ENCODE results near the gene RANBP3L. TPM values are rescaled to one million over a fixed set of nuclear protein-coding genes. Genes with fewer than 3 reads are reported as not detected.

The RANBP3L gene
- total RNA-seq, 2 experiments from 2014 or later, result not detected

DNA sequence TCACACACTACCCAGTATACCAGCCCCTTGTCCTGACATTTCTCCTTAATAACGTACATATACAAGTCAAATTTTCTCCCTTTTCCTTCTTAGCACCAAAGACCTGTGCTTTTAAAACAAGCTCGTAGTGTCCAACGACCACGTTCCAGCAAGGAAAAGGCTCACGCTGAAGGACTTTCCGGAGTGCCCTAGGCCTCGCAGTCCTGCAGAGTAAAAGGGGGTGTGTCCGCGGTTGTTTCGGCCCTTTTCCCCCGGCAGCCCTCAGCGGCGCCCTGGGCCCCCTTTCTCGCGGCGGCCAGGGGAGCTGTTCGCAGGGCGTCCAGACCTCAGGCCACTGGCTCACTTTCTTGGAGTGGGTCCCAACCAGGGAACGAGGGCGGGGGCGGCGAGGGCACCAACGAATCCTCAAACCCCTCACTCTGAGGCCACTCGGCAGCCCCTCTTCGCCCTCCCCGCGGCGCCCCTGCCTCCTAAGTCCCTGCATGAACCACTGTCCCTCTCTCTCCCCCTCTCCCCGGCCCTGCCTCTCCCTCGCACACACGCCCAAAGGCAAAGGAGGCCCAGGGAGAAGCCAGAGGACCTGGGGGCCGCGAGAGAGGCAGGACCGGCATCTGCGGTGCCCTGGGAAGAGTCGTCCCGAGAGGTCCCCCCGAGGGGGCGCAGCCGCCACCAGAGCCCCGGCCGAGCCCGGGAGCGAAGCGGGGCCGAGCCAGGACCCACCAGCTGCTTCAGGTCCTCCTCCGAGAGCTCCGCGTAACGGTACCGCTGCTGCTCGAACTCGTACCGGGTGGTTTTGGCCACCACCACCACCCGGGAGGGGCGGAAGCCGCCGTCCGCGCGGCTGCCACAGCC is 60.7 kb downstream of the RANBP3L start:
- ATAC-seq (peak; percentile 11), DNase-seq (peak; percentile 37)
- Mint-ChIP-seq H3K27me3 (ENCODE audit: low read depth) (no peaks in the 10 kb centered on the region), H3K27ac (peak overlapping the region; percentile 72), H3K4me3 (peak overlapping the region; percentile 76), H3K4me1 (ENCODE audit: low read depth) (peaks cover 31% of the 10 kb centered on the region), H3K36me3 (ENCODE audit: low read depth) (no peaks in the 10 kb centered on the region), H3K9me3 (ENCODE audit: insufficient read depth) (no peaks in the 10 kb centered on the region)
- POLR2A ChIA-PET, result interaction anchor here (1.0 to 2.7 kb wide), 3 partner anchors 25 to 637 kb away, joined by 3 to 27 read pairs (median 3); partner anchors contain the start of genes LMBRD2 and SKP2
- CTCF ChIA-PET, result interaction anchor here (0.7 to 3.0 kb wide), 25 partner anchors 10 to 455 kb away, joined by 3 to 18 read pairs (median 4); partner anchors contain the start of genes LMBRD2, RANBP3L and SKP2

DNA sequence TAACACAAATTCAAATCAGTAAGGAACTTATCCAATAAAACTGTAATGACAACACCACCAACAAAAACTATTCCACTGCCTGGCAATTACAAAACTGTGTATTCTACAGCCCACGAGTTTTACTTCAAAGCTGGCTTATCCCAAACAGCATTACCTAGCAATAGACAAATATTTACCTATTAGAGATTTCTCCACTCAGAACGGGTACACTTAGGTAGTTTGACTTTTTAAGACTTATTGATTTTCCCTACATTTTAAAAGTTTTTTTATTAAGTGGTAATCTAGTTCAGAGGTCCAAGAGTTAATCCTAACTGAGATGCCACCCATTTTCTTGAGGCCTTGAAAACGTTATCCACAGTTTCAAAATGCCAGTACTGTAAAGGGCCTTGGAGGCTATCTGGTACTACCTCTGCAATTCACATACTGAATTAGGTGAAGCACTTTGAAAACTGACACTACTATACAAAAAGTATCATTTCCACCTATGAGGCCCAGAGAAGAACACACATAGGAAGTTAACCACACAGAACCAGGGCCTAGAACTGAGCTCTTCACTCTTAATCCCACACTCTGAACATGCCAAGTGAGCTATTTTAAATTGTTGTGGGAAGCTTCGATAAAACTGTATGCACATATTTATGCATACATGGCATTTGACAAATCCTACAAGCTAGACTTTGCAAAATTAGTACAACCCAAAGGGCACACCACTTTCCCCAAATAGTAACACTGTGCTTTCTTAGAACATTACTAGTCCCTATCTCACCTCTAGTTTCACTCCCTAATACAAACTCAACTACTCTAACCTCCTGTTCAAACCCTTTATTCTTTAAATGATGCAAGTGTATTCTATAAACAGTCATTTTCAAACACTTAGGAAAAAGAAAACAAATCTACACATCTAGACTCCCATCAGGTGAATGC is 62.1 kb downstream of the RANBP3L start:
- DNase-seq (no peak), ATAC-seq (no peak)
- no peaks in the 10 kb centered on the region for H3K9me3 Mint-ChIP-seq (ENCODE audit: insufficient read depth)
- CTCF ChIA-PET, result interaction anchor here (0.7 to 0.8 kb wide), 2 partner anchors 11 to 161 kb away, joined by 3 read pairs; no protein-coding TSS in a partner anchor
- H3K36me3 Mint-ChIP-seq (ENCODE audit: low read depth), result no peaks in the 10 kb centered on the region
- no peak overlapping the region for H3K27ac Mint-ChIP-seq
- no peaks in the 10 kb centered on the region for H3K27me3 Mint-ChIP-seq (ENCODE audit: low read depth)
- H3K4me3 Mint-ChIP-seq, result no peak overlapping the region
- POLR2A ChIA-PET, result no interaction called here
- peaks cover 31% of the 10 kb centered on the region for H3K4me1 Mint-ChIP-seq (ENCODE audit: low read depth)

DNA sequence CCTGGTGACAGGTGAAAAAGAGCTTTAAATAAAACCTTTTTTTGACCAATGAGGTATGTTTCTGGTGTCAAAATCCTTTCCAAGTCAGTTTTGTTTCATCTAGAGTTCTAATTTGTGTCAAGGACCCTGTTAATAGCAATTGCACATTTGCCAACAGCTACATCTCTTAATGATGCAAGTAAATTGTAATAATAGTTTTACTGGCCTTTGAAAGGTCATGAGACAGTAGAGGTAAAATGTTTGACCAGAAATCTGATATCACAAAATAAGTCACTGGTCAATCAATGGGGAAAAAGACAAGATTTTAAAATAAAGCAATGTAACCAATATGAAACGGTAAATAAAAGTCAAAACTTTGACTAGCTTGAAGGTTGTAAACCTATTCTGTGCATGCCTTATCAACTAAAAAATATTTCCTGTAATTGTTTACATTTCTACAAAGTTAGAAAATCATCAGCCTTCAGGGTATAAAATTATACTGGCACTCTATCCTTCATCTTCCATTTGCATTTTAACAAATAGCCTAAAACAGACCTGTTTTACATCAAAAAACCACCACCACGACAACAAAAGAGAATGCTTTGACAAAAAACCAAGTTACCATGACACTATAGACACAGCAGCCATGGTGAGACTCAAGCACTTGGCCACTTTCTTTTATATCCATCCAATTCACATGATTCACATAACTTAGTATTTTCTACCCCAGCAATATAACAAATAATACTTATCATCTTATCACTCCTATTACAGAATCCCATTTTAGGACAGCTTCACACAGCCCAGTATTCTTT is 63.0 kb downstream of the RANBP3L start:
- Mint-ChIP-seq H3K36me3 (ENCODE audit: low read depth) (no peaks in the 10 kb centered on the region), H3K4me3 (no peak overlapping the region), H3K27ac (no peak overlapping the region), H3K27me3 (ENCODE audit: low read depth) (no peaks in the 10 kb centered on the region), H3K4me1 (ENCODE audit: low read depth) (peaks cover 28% of the 10 kb centered on the region), H3K9me3 (ENCODE audit: insufficient read depth) (no peaks in the 10 kb centered on the region)
- ATAC-seq, result no peak
- CTCF ChIA-PET, result interaction anchor here (1.0 to 1.3 kb wide), 2 partner anchors 19 to 160 kb away, joined by 3 read pairs; no protein-coding TSS in a partner anchor
- POLR2A ChIA-PET, result interaction anchor here (2.0 kb wide), 1 partner anchor 87 kb away, joined by 4 read pairs; the partner anchor contains the start of genes LMBRD2 and SKP2
- DNase-seq, result no peak

DNA sequence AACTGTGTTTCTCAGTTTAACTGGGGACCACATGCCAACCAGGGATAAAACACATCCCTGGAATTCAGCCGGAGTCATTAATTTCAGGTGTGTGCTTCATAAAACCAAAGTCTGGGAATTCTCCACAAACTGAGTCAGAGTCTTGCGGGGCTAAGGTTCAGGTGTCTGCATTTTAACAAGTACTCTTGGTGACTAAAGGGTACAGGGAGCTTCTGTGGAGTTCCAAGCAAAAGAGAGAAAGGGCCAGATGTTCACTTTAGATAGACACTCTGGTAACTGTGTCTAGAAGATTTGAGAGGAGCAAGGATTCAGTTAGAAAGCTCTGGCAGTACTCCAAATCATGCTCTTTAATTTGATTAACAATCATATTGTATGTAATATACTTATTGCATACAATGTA is 64.0 kb downstream of the RANBP3L start:
- no peak for ATAC-seq
- ChIA-PET CTCF (interaction anchor here (1.0 to 1.3 kb wide), 2 partner anchors 18 to 159 kb away, joined by 3 read pairs; no protein-coding TSS in a partner anchor), POLR2A (interaction anchor here (0.7 to 2.0 kb wide), 2 partner anchors 86 to 273 kb away, joined by 3 to 4 read pairs; partner anchors contain the start of genes LMBRD2 and SKP2)
- Mint-ChIP-seq H3K36me3 (ENCODE audit: low read depth) (no peaks in the 10 kb centered on the region), H3K27me3 (ENCODE audit: low read depth) (no peaks in the 10 kb centered on the region), H3K4me3 (no peak overlapping the region), H3K9me3 (ENCODE audit: insufficient read depth) (no peaks in the 10 kb centered on the region), H3K4me1 (ENCODE audit: low read depth) (peaks cover 18% of the 10 kb centered on the region), H3K27ac (no peak overlapping the region)
- DNase-seq, result no peak

DNA sequence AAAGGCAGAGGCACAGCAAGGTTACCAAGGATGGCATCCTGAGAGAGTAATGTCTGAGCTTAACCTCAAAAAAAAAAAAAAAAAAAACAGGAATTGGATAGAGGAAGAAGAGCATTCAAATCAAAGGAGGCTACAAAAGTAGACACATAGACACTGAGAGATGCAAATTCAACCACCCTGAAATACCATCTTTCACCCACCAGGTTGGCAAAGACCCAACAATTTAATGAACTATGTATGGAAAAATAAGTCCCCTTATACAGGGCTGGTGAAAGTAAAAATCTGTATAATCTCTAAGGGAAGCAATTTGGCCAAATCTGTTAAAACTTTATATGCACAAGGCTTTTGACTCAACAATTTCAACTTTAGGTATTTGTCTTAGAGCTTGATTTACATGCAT is 64.9 kb downstream of the RANBP3L start:
- Mint-ChIP-seq H3K4me1 (ENCODE audit: low read depth) (peaks cover 15% of the 10 kb centered on the region), H3K27me3 (ENCODE audit: low read depth) (no peaks in the 10 kb centered on the region), H3K27ac (no peak overlapping the region), H3K9me3 (ENCODE audit: insufficient read depth) (no peaks in the 10 kb centered on the region), H3K4me3 (no peak overlapping the region), H3K36me3 (ENCODE audit: low read depth) (no peaks in the 10 kb centered on the region)
- POLR2A ChIA-PET, result interaction anchor here (0.5 to 2.0 kb wide), 2 partner anchors 9 to 85 kb away, joined by 4 to 5 read pairs; partner anchors contain the start of genes LMBRD2 and SKP2
- ATAC-seq, result no peak
- no peak for DNase-seq
- CTCF ChIA-PET, result interaction anchor here (0.9 to 1.2 kb wide), 3 partner anchors 10 to 1134 kb away, joined by 3 to 5 read pairs (median 3); partner anchors contain the start of gene NUP155

DNA sequence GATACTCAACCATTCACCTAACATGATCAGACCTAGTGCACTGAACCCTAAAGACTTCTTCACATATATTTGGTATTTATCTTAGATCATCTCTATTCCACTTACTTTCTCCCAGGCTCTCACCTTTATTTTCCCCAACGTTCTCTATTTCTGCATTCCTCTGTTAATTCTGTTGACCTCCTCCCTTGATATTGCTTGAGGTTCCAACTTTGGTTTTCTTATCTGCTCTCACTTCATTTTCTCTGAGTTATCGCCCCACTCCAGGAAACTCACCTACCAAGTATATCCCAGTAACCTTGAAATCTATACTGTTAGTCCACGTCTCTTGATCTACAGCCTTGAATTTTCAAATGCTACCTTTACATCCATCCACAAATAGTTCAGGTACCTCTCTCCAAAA is 69.2 kb downstream of the RANBP3L start:
- H3K27me3 Mint-ChIP-seq (ENCODE audit: low read depth), result no peaks in the 10 kb centered on the region
- POLR2A ChIA-PET, result no interaction called here
- DNase-seq (no peak), ATAC-seq (no peak)
- no peak overlapping the region for H3K4me3 Mint-ChIP-seq
- CTCF ChIA-PET, result interaction anchor here (1.2 kb wide), 1 partner anchor 10 kb away, joined by 4 read pairs; no protein-coding TSS in a partner anchor
- no peaks in the 10 kb centered on the region for H3K36me3 Mint-ChIP-seq (ENCODE audit: low read depth)
- H3K9me3 Mint-ChIP-seq (ENCODE audit: insufficient read depth), result no peaks in the 10 kb centered on the region
- peaks cover 2% of the 10 kb centered on the region for H3K4me1 Mint-ChIP-seq (ENCODE audit: low read depth)
- H3K27ac Mint-ChIP-seq, result no peak overlapping the region

DNA sequence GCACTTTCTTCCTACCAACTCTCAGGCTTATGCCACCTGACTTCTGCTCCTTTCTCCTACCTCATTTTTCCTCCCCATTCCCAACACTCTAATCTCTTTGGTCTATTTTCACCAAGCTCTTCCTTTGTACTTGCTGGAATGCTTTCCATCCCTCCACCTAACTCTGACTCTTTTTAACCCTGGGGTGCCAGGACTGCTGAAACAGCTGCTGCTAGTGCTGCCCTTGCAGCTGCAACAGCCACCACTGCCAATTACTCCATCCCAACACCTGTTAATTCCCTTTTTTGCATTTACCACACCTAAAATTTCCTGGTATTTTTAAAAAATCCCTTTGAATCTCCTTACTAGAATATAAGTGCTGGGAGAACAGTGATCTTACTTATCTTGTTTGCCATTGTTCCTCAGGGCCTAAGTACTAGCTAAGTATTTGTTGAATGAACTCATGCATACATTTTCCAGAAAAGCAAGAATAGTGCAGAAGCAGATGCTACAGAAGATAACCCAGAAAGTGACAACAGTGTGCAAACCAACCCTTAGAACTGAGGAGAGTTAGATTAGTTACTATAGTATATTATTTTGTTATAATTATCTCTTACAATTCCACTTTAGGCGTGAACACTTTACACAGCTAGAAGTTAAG is 71.4 kb downstream of the RANBP3L start:
- ChIA-PET CTCF (interaction anchor here (1.2 to 1.6 kb wide), 2 partner anchors 11 to 151 kb away, joined by 4 to 9 read pairs; partner anchors contain the start of gene NADK2), POLR2A (no interaction called here)
- H3K9me3 Mint-ChIP-seq (ENCODE audit: insufficient read depth), result no peaks in the 10 kb centered on the region
- no peak overlapping the region for H3K4me3 Mint-ChIP-seq
- H3K36me3 Mint-ChIP-seq (ENCODE audit: low read depth), result no peaks in the 10 kb centered on the region
- ATAC-seq (no peak), DNase-seq (no peak)
- H3K27ac Mint-ChIP-seq, result no peak overlapping the region
- H3K27me3 Mint-ChIP-seq (ENCODE audit: low read depth), result no peaks in the 10 kb centered on the region
- no peaks in the 10 kb centered on the region for H3K4me1 Mint-ChIP-seq (ENCODE audit: low read depth)

DNA sequence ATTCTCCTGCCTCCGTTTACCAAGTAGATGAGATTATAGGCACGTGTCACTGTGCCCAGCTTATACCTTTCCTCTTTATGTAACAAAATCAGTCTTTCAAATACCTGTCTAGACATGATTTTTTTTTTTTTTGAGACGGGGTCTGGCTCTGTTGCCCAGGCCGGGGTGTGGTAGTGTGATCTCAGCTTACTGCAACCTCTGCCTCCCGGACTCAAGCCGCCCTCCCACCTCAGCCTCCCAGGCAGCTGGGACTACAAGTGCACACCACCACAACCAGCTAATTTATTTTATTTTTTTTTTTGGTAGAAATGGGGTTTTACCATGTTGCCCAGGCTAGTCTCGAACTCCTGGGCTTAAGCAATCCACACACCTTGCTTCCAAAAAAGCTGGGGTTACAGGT is 73.2 kb downstream of the RANBP3L start:
- H3K27me3 Mint-ChIP-seq (ENCODE audit: low read depth), result no peaks in the 10 kb centered on the region
- ChIA-PET POLR2A (interaction anchor here (0.6 kb wide), 1 partner anchor 9 kb away, joined by 5 read pairs; no protein-coding TSS in a partner anchor), CTCF (interaction anchor here (0.7 to 1.1 kb wide), 3 partner anchors 8 to 50 kb away, joined by 3 read pairs; no protein-coding TSS in a partner anchor)
- H3K4me1 Mint-ChIP-seq (ENCODE audit: low read depth), result no peaks in the 10 kb centered on the region
- H3K36me3 Mint-ChIP-seq (ENCODE audit: low read depth), result peaks cover 4% of the 10 kb centered on the region
- DNase-seq (no peak), ATAC-seq (no peak)
- H3K4me3 Mint-ChIP-seq, result no peak overlapping the region
- H3K9me3 Mint-ChIP-seq (ENCODE audit: insufficient read depth), result no peaks in the 10 kb centered on the region
- H3K27ac Mint-ChIP-seq, result no peak overlapping the region

DNA sequence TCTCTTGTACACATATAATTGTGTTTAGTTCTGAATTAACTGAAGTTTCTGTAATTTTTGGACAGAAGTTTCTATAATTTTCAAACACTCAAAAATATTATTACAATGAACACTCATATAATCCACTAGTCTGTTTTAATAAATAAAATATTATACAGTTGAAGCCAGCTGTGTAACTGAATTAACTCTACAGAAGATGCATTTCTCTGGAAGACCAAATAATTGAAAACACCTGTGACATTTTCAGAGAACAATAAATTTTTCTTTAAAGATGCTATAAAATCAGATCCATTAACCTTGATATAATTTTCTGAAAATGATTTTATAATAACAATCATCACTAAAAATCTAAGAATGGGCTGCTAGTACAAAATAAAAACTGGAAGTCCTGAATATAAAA is 74.7 kb downstream of the RANBP3L start:
- H3K4me3 Mint-ChIP-seq, result no peak overlapping the region
- POLR2A ChIA-PET, result no interaction called here
- ATAC-seq (no peak), DNase-seq (no peak)
- H3K9me3 Mint-ChIP-seq (ENCODE audit: insufficient read depth), result no peaks in the 10 kb centered on the region
- CTCF ChIA-PET, result interaction anchor here (1.4 kb wide), 2 partner anchors 10 to 15 kb away, joined by 3 to 4 read pairs; partner anchors contain the start of gene NADK2
- no peaks in the 10 kb centered on the region for H3K27me3 Mint-ChIP-seq (ENCODE audit: low read depth)
- H3K36me3 Mint-ChIP-seq (ENCODE audit: low read depth), result peaks cover 4% of the 10 kb centered on the region
- no peaks in the 10 kb centered on the region for H3K4me1 Mint-ChIP-seq (ENCODE audit: low read depth)
- H3K27ac Mint-ChIP-seq, result no peak overlapping the region

DNA sequence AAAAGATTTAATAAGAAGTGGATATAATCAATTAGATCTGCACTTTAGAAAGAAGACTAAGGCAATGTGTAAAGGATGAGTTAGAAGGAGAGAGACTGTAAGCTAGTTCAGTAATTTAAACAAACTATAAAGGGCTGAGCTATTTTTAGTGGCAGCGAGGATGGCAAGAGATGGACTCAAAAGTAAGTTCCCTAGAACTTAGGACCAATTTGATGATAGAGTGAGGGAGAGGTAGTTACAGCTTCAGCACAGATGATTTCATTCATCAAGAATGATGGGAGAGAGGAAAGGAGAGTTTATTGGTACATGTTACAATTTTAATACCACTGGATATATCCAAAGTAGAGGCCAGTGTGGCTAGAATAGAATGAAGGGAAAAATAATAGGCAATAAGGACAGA is 79.1 kb downstream of the RANBP3L start:
- no peaks in the 10 kb centered on the region for H3K4me1 Mint-ChIP-seq (ENCODE audit: low read depth)
- no peaks in the 10 kb centered on the region for H3K27me3 Mint-ChIP-seq (ENCODE audit: low read depth)
- H3K4me3 Mint-ChIP-seq, result no peak overlapping the region
- DNase-seq (no peak), ATAC-seq (no peak)
- peaks cover 6% of the 10 kb centered on the region for H3K36me3 Mint-ChIP-seq (ENCODE audit: low read depth)
- POLR2A ChIA-PET, result no interaction called here
- H3K9me3 Mint-ChIP-seq (ENCODE audit: insufficient read depth), result no peaks in the 10 kb centered on the region
- H3K27ac Mint-ChIP-seq, result no peak overlapping the region
- CTCF ChIA-PET, result interaction anchor here (1.4 to 2.6 kb wide), 3 partner anchors 19 to 143 kb away, joined by 3 to 9 read pairs (median 6); partner anchors contain the start of gene NADK2
